ENCODE results near the gene ADGRL2.

ADGRL2 gene

GRCh38 chr1:82007804-82008203 lies 207.1 kb downstream of the ADGRL2 start:
- Histone ChIP-seq H3K9ac (ENCODE audit: insufficient read length) (no peak overlapping the region), H3K27ac (no peak overlapping the region), H3K9me3 (ENCODE audit: low read depth, low read length) (no peaks in the 10 kb centered on the region), H3K4me3 (no peak overlapping the region), H3K36me3 (ENCODE audit: insufficient read depth, low read length) (no peaks in the 10 kb centered on the region)
- no peak for DNase-seq (ENCODE audit: low read depth, low spot score)
- no peak for TF ChIP-seq EZH2 (IDR thresholded peaks at IDR 0.05)
- no peak for TF ChIP-seq POLR2AphosphoS5 (IDR thresholded peaks at IDR 0.05; ENCODE audit: borderline replicate concordance, low read depth, low read length)
- no peak for TF ChIP-seq FOXP2 (optimal IDR thresholded peaks at IDR 0.05; ENCODE audit: control extremely low read depth, extremely low read length, insufficient read depth)

- no peak for DNase-seq (ENCODE audit: low read depth, low spot score)
- H3K9ac ChIP-seq (ENCODE audit: insufficient read length) = no peak overlapping the region
- no peaks in the 10 kb centered on the region for H3K36me3 ChIP-seq (ENCODE audit: insufficient read depth, low read length)
- no peak overlapping the region for H3K4me3 ChIP-seq
- no peak for TF ChIP-seq FOXP2 (optimal IDR thresholded peaks at IDR 0.05; ENCODE audit: control extremely low read depth, extremely low read length, insufficient read depth)
- no peak for TF ChIP-seq EZH2 (IDR thresholded peaks at IDR 0.05)
- no peak for TF ChIP-seq POLR2AphosphoS5 (IDR thresholded peaks at IDR 0.05; ENCODE audit: borderline replicate concordance, low read depth, low read length)
- no peak overlapping the region for H3K27ac ChIP-seq
- no peaks in the 10 kb centered on the region for H3K9me3 ChIP-seq (ENCODE audit: low read depth, low read length)
Observed at GRCh38 chr1:82013702-82014101, 213.0 kb downstream of the ADGRL2 start.

GRCh38 chr1:82015444-82015843 lies 214.7 kb downstream of the ADGRL2 start:
- Histone ChIP-seq H3K27ac (no peak overlapping the region), H3K36me3 (ENCODE audit: insufficient read depth, low read length) (no peaks in the 10 kb centered on the region), H3K9me3 (ENCODE audit: low read depth, low read length) (no peaks in the 10 kb centered on the region), H3K4me3 (no peak overlapping the region), H3K9ac (ENCODE audit: insufficient read length) (no peak overlapping the region)
- no peak for DNase-seq (ENCODE audit: low read depth, low spot score)
- no peak for TF ChIP-seq EZH2 (IDR thresholded peaks at IDR 0.05)
- no peak for TF ChIP-seq FOXP2 (optimal IDR thresholded peaks at IDR 0.05; ENCODE audit: control extremely low read depth, extremely low read length, insufficient read depth)
- no peak for TF ChIP-seq POLR2AphosphoS5 (IDR thresholded peaks at IDR 0.05; ENCODE audit: borderline replicate concordance, low read depth, low read length)

- TF ChIP-seq POLR2AphosphoS5 (IDR thresholded peaks at IDR 0.05; ENCODE audit: borderline replicate concordance, low read depth, low read length) (no peak), EZH2 (IDR thresholded peaks at IDR 0.05) (no peak), FOXP2 (optimal IDR thresholded peaks at IDR 0.05; ENCODE audit: control extremely low read depth, extremely low read length, insufficient read depth) (no peak)
- Histone ChIP-seq H3K9me3 (ENCODE audit: low read depth, low read length) (no peaks in the 10 kb centered on the region), H3K4me3 (no peak overlapping the region), H3K9ac (ENCODE audit: insufficient read length) (no peak overlapping the region), H3K27ac (no peak overlapping the region), H3K36me3 (ENCODE audit: insufficient read depth, low read length) (no peaks in the 10 kb centered on the region)
- no peak for DNase-seq (ENCODE audit: low read depth, low spot score)
Observed at GRCh38 chr1:82018319-82018718, 217.6 kb downstream of the ADGRL2 start.

GRCh38 chr1:82019508-82019907 lies 218.8 kb downstream of the ADGRL2 start:
- TF ChIP-seq EZH2 (IDR thresholded peaks at IDR 0.05) (no peak), FOXP2 (optimal IDR thresholded peaks at IDR 0.05; ENCODE audit: control extremely low read depth, extremely low read length, insufficient read depth) (no peak)
- H3K9me3 ChIP-seq (ENCODE audit: low read depth, low read length) = no peaks in the 10 kb centered on the region
- no peak overlapping the region for H3K4me3 ChIP-seq
- no peak overlapping the region for H3K9ac ChIP-seq (ENCODE audit: insufficient read length)
- DNase-seq (ENCODE audit: low read depth, low spot score) = no peak
- H3K36me3 ChIP-seq (ENCODE audit: insufficient read depth, low read length) = no peaks in the 10 kb centered on the region
- no peak overlapping the region for H3K27ac ChIP-seq

GRCh38 chr1:82030830-82031229 lies 230.1 kb downstream of the ADGRL2 start:
- Histone ChIP-seq H3K36me3 (ENCODE audit: insufficient read depth, low read length) (no peaks in the 10 kb centered on the region), H3K4me3 (no peak overlapping the region), H3K27ac (no peak overlapping the region), H3K9me3 (ENCODE audit: low read depth, low read length) (no peaks in the 10 kb centered on the region), H3K9ac (ENCODE audit: insufficient read length) (no peak overlapping the region)
- DNase-seq (ENCODE audit: low read depth, low spot score) = no peak
- TF ChIP-seq POLR2AphosphoS5 (IDR thresholded peaks at IDR 0.05; ENCODE audit: borderline replicate concordance, low read depth, low read length) (no peak), FOXP2 (optimal IDR thresholded peaks at IDR 0.05; ENCODE audit: control extremely low read depth, extremely low read length, insufficient read depth) (no peak), EZH2 (IDR thresholded peaks at IDR 0.05) (no peak)

GRCh38 chr1:82032068-82032467 lies 231.3 kb downstream of the ADGRL2 start:
- TF ChIP-seq POLR2AphosphoS5 (IDR thresholded peaks at IDR 0.05; ENCODE audit: borderline replicate concordance, low read depth, low read length) = no peak
- no peak for TF ChIP-seq FOXP2 (optimal IDR thresholded peaks at IDR 0.05; ENCODE audit: control extremely low read depth, extremely low read length, insufficient read depth)
- no peak for TF ChIP-seq EZH2 (IDR thresholded peaks at IDR 0.05)
- H3K9ac ChIP-seq (ENCODE audit: insufficient read length) = no peak overlapping the region
- DNase-seq (ENCODE audit: low read depth, low spot score) = no peak
- H3K9me3 ChIP-seq (ENCODE audit: low read depth, low read length) = no peaks in the 10 kb centered on the region
- H3K27ac ChIP-seq = no peak overlapping the region
- no peaks in the 10 kb centered on the region for H3K36me3 ChIP-seq (ENCODE audit: insufficient read depth, low read length)
- H3K4me3 ChIP-seq = no peak overlapping the region

GRCh38 chr1:82034812-82035211 lies 234.1 kb downstream of the ADGRL2 start:
- DNase-seq (ENCODE audit: low read depth, low spot score) = no peak
- no peak overlapping the region for H3K4me3 ChIP-seq
- H3K9ac ChIP-seq (ENCODE audit: insufficient read length) = no peak overlapping the region
- no peak overlapping the region for H3K27ac ChIP-seq
- no peaks in the 10 kb centered on the region for H3K36me3 ChIP-seq (ENCODE audit: insufficient read depth, low read length)
- TF ChIP-seq EZH2 (IDR thresholded peaks at IDR 0.05) = no peak
- TF ChIP-seq FOXP2 (optimal IDR thresholded peaks at IDR 0.05; ENCODE audit: control extremely low read depth, extremely low read length, insufficient read depth) = no peak
- TF ChIP-seq POLR2AphosphoS5 (IDR thresholded peaks at IDR 0.05; ENCODE audit: borderline replicate concordance, low read depth, low read length) = no peak
- H3K9me3 ChIP-seq (ENCODE audit: low read depth, low read length) = no peaks in the 10 kb centered on the region

Data from SK-N-MC (cell line).